Melanocyte of skin (primary cell): ENCODE measurements around the gene SHE. TPM values are rescaled to one million over a fixed set of nuclear protein-coding genes. Genes with fewer than 3 reads are reported as not detected.

ENCODE experiments used
- total RNA-seq, 2 donors: library from RNA; depleted of rRNA; stranded (reverse); fragments of >200 nt; gene quantifications; 2 replicates each; pipeline ENCODE4 v1.2.3, GENCODE V29; 2012

SHE gene
- under 1 TPM; under 0.01 to 1.00 TPM for total RNA-seq

GRCh38 chr1:154502066-154502743 is at the start of gene SHE, which contains the start of gene TDRD10:
TSS of gene SHE (minus strand) at chr1:154502412. CDS start at chr1:154502026, 386 bp downstream.
TSS of gene TDRD10 (plus strand) at chr1:154502219. CDS start at chr1:154506904, 4,685 bp downstream.

Other genes with a start within 250 kb of the SHE start
- gene HAX1, start 229.8 kb downstream of the SHE start, total RNA-seq = 100 to 1,000 TPM; 123 to 133 TPM
- gene AQP10, start 181.3 kb downstream of the SHE start, total RNA-seq = not detected
- 100 to 1,000 TPM in 1 of 2 donors, 10 to 100 TPM in 1; 87.6 to 112 TPM for gene ATP8B2, start 176.9 kb downstream of the SHE start, total RNA-seq
- 10 to 100 TPM; 21.0 to 47.0 TPM for gene IL6R, start 97.1 kb downstream of the SHE start, total RNA-seq
- not detected for gene TDRD10, start 193 bp downstream of the SHE start, total RNA-seq
- 10 to 100 TPM; 29.3 to 34.0 TPM for gene UBE2Q1, start 56.2 kb upstream of the SHE start, total RNA-seq
- under 1 TPM; under 0.01 to 0.33 TPM for gene CHRNB2, start 65.4 kb upstream of the SHE start, total RNA-seq
- gene ADAR, start 105.8 kb upstream of the SHE start, total RNA-seq = 100 to 1,000 TPM; 220 to 285 TPM